BLaER1 treated with 17β-estradiol and CSF1 and Interleukin-3, amounts not matched to agents 10 nM and 100 nM (cell line): Measurements from ENCODE around the gene TAF6L.

Experiments used
- H3K27ac ChIP-seq, 11 experiments: shearing (Covaris generic); formaldehyde crosslinking; 2 replicates each; pipeline ENCODE4 v1.8.1; 2022
- H3K27me3 ChIP-seq, 11 experiments: shearing (Covaris generic); formaldehyde crosslinking; 2 replicates each; pipeline ENCODE4 v1.8.1; 2022
- H3K36me3 ChIP-seq, 11 experiments: shearing (Covaris generic); formaldehyde crosslinking; 2 replicates each; pipeline ENCODE4 v1.8.1; 2022
- H3K4me1 ChIP-seq, 10 experiments: shearing (Covaris generic); formaldehyde crosslinking; 2 replicates each; pipeline ENCODE4 v1.8.1; 2022
- H3K4me2 ChIP-seq, 11 experiments: shearing (Covaris generic); formaldehyde crosslinking; 2 replicates each; pipeline ENCODE4 v1.8.1; 2022
- H3K4me3 ChIP-seq, 10 experiments: shearing (Covaris generic); formaldehyde crosslinking; 2 replicates each; pipeline ENCODE4 v1.8.1; 2022
- H3K9ac ChIP-seq, 11 experiments: shearing (Covaris generic); formaldehyde crosslinking; 2 replicates each; pipeline ENCODE4 v1.8.1; 2022
- H3K9me3 ChIP-seq, 11 experiments: shearing (Covaris generic); formaldehyde crosslinking; replicated peaks in 1 of 11; 2 replicates each; pipeline ENCODE4 v1.8.1; 2022
- H4K20me1 ChIP-seq, 11 experiments: shearing (Covaris generic); formaldehyde crosslinking; 2 replicates each; pipeline ENCODE4 v1.8.1; 2022
- Cebpa-rat ChIP-seq, 11 experiments: shearing (Covaris generic); IDR thresholded peaks; 2 replicates each; pipeline ENCODE4 v1.8.1; 2022

Gene TAF6L

GRCh38 chr11:62791501-62792201 lies 20.5 kb downstream of the TAF6L start, which contains the start of gene TMEM223:
Gene TMEM223, minus strand, starts transcription at chr11:62792006. Its CDS starts 12 bp downstream, at chr11:62791994.
- peak within 1 kb of the TSS; percentile 84 to 97 (median 95) for H3K4me2 ChIP-seq
- peak within 1 kb of the TSS; percentile 75 to 98 (median 87) for H3K4me3 ChIP-seq
- H3K9me3 ChIP-seq: no peaks in the 10 kb centered on the region
- H3K36me3 ChIP-seq: peaks cover 64 to 77% (median 71%) of the 10 kb centered on the region in 11 experiments
- peak within 1 kb of the TSS; percentile 85 to 97 (median 89) for H3K9ac ChIP-seq
- peak within 1 kb of the TSS; percentile 49 to 91 (median 86) for H3K27ac ChIP-seq
- TF ChIP-seq Cebpa-rat (IDR thresholded peaks at IDR 0.05): no peak
- no peaks in the 10 kb centered on the region for H3K27me3 ChIP-seq
- H4K20me1 ChIP-seq: peaks cover 0 to 82% (median 41%) of the 10 kb centered on the region in 11 experiments; a peak in 17 of 22 replicates
- peaks cover 39 to 69% (median 59%) of the 10 kb centered on the region in 10 experiments for H3K4me1 ChIP-seq

- Histone ChIP-seq H3K4me3 (peak overlapping the region; percentile 75 to 98 (median 87); a peak in 19 of 20 replicates), H3K4me2 (peak overlapping the region; percentile 84 to 97 (median 95)), H3K27me3 (no peaks in the 10 kb centered on the region), H3K9ac (peak overlapping the region; percentile 69 to 97 (median 88)), H3K36me3 (peaks cover 69 to 82% (median 77%) of the 10 kb centered on the region in 11 experiments), H4K20me1 (peaks cover 0 to 87% (median 41%) of the 10 kb centered on the region in 11 experiments; a peak in 17 of 22 replicates), H3K9me3 (no peaks in the 10 kb centered on the region), H3K27ac (peak overlapping the region; percentile 40 to 91 (median 85); a peak in 21 of 22 replicates), H3K4me1 (peaks cover 39 to 69% (median 59%) of the 10 kb centered on the region in 10 experiments)
- no peak for TF ChIP-seq Cebpa-rat (IDR thresholded peaks at IDR 0.05)
These were observed 21.0 kb downstream of the TAF6L start for GRCh38 chr11:62792202-62792575.

GRCh38 chr11:62794201-62794775 lies 23.1 kb downstream of the TAF6L start:
- H3K4me2 ChIP-seq: peak overlapping the region in 7 of 11 experiments; percentile 3 to 43 (median 28); a peak in 9 of 22 replicates
- no peak for TF ChIP-seq Cebpa-rat (IDR thresholded peaks at IDR 0.05)
- H3K9ac ChIP-seq: peak overlapping the region in 9 of 11 experiments; percentile 4 to 41 (median 28); a peak in 9 of 22 replicates
- no peak overlapping the region for H3K4me3 ChIP-seq
- H3K9me3 ChIP-seq: no peaks in the 10 kb centered on the region
- H4K20me1 ChIP-seq: peaks cover 0 to 91% (median 44%) of the 10 kb centered on the region in 11 experiments; a peak in 19 of 22 replicates
- H3K4me1 ChIP-seq: peaks cover 24 to 52% (median 44%) of the 10 kb centered on the region in 10 experiments
- no peaks in the 10 kb centered on the region for H3K27me3 ChIP-seq
- H3K27ac ChIP-seq: peak overlapping the region in 2 of 11 experiments; percentile 6 to 10; a peak in 1 of 22 replicates
- H3K36me3 ChIP-seq: peaks cover 83 to 95% (median 89%) of the 10 kb centered on the region in 11 experiments

- H3K36me3 ChIP-seq: peaks cover 92 to 97% (median 93%) of the 10 kb centered on the region in 11 experiments
- TF ChIP-seq Cebpa-rat (IDR thresholded peaks at IDR 0.05): no peak
- no peak overlapping the region for H3K4me2 ChIP-seq
These were observed 25.1 kb downstream of the TAF6L start for GRCh38 chr11:62796281-62796680.

GRCh38 chr11:62799486-62799885 lies 28.3 kb downstream of the TAF6L start:
- Histone ChIP-seq H3K27me3 (no peaks in the 10 kb centered on the region), H4K20me1 (peaks cover 6 to 99% (median 72%) of the 10 kb centered on the region in 11 experiments; a peak in 20 of 22 replicates), H3K4me1 (peaks cover 12 to 40% (median 26%) of the 10 kb centered on the region in 10 experiments), H3K9me3 (no peaks in the 10 kb centered on the region), H3K4me2 (no peak overlapping the region), H3K4me3 (no peak overlapping the region), H3K36me3 (peaks cover 92 to 96% (median 95%) of the 10 kb centered on the region in 11 experiments), H3K9ac (peak overlapping the region in 4 of 11 experiments; percentile 5 to 35 (median 24); a peak in 4 of 22 replicates), H3K27ac (no peak overlapping the region)
- no peak for TF ChIP-seq Cebpa-rat (IDR thresholded peaks at IDR 0.05)

More at GRCh38 chr11:62796281-62796680, 25.1 kb downstream of the TAF6L start:
- H3K27ac ChIP-seq: no peak overlapping the region
- H3K9ac ChIP-seq: peak overlapping the region in 1 of 11 experiments; percentile 9; a peak in 1 of 22 replicates
- H3K27me3 ChIP-seq: no peaks in the 10 kb centered on the region
- H3K4me1 ChIP-seq: peaks cover 9 to 36% (median 27%) of the 10 kb centered on the region in 10 experiments
- H4K20me1 ChIP-seq: peaks cover 0 to 91% (median 47%) of the 10 kb centered on the region in 11 experiments; a peak in 17 of 22 replicates
- no peak overlapping the region for H3K4me3 ChIP-seq
- H3K9me3 ChIP-seq: no peaks in the 10 kb centered on the region

- no peaks in the 10 kb centered on the region for H3K9me3 ChIP-seq
- H3K4me1 ChIP-seq: peaks cover 14 to 42% (median 23%) of the 10 kb centered on the region in 10 experiments
- no peaks in the 10 kb centered on the region for H3K27me3 ChIP-seq
- no peak overlapping the region for H3K27ac ChIP-seq
- H3K4me3 ChIP-seq: no peak overlapping the region
- peak overlapping the region in 2 of 11 experiments; percentile 93 to 97; a peak in 3 of 22 replicates for H3K4me2 ChIP-seq
- TF ChIP-seq Cebpa-rat (IDR thresholded peaks at IDR 0.05): no peak
- peaks cover 6 to 91% (median 78%) of the 10 kb centered on the region in 11 experiments; a peak in 20 of 22 replicates for H4K20me1 ChIP-seq
- peak overlapping the region in 7 of 11 experiments; percentile 6 to 94 (median 21); a peak in 4 of 22 replicates for H3K9ac ChIP-seq
- H3K36me3 ChIP-seq: peaks cover 76 to 80% (median 79%) of the 10 kb centered on the region in 11 experiments
These were observed 29.9 kb downstream of the TAF6L start for GRCh38 chr11:62801071-62801470.

- Histone ChIP-seq H3K27ac (peak overlapping the region; percentile 79 to 92 (median 87)), H3K27me3 (no peaks in the 10 kb centered on the region), H4K20me1 (peaks cover 6 to 57% (median 56%) of the 10 kb centered on the region in 11 experiments; a peak in 20 of 22 replicates), H3K36me3 (peaks cover 42 to 53% (median 45%) of the 10 kb centered on the region in 11 experiments), H3K4me1 (peaks cover 38 to 69% (median 50%) of the 10 kb centered on the region in 10 experiments), H3K9me3 (no peaks in the 10 kb centered on the region), H3K9ac (peak overlapping the region; percentile 88 to 97 (median 93)), H3K4me3 (peak overlapping the region; percentile 86 to 99 (median 90)), H3K4me2 (peak overlapping the region; percentile 82 to 98 (median 92))
- no peak for TF ChIP-seq Cebpa-rat (IDR thresholded peaks at IDR 0.05)
These were observed 33.3 kb downstream of the TAF6L start for GRCh38 chr11:62804310-62805075.
